Activated T-cell treated with anti-CD3 and anti-CD28 coated beads for 48 hours (primary cell): ENCODE measurements around the gene CDH16.
A peak's percentile ranks its signal among the peaks of the same experiment; 100 is the strongest.

Source experiments
- DNase-seq: peaks from one replicate; pipeline ENCODE4 v3.0.0-alpha.2; 2020; ENCODE audit warnings: low read depth

Gene CDH16

GRCh38 chr16:66927918-66928649 is 9.4 kb upstream of the CDH16 start:
- DNase-seq = no peak

- DNase-seq = no peak
These were observed 8.3 kb upstream of the CDH16 start for GRCh38 chr16:66926961-66927436.

GRCh38 chr16:66926171-66926947 is 7.7 kb upstream of the CDH16 start:
- no peak for DNase-seq

DNA sequence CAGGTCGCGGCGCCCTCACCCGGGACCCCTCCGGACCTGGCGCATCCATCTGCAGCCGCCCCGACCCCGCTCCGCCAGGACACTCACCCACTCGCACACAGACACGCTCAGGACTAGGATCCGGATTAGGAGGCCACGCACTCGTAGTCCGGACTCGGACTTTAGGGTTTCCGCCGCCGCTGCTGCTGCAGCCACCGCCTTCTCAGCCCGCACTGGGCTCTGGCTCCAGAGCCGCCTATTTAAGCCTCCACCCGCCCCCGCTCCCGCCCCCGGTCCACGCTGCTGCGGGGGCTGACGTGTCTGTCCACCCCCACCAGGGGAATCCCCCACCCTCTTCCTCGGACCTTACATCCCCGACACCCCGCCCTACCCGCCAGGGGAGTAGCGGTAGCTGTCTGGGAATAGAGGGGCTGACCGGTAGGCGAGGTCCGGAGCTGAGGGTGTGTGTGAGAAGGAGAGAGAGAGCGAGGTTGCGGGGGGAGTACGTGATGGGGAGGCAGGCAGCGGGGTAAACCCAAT is 6.7 kb upstream of the CDH16 start, which contains the start of gene RRAD:
RRAD (minus strand) TSS at position 214 of the 519 bp plus-strand sequence. CDS start 356 bp downstream, outside the sequence.
- DNase-seq = no peak

DNA sequence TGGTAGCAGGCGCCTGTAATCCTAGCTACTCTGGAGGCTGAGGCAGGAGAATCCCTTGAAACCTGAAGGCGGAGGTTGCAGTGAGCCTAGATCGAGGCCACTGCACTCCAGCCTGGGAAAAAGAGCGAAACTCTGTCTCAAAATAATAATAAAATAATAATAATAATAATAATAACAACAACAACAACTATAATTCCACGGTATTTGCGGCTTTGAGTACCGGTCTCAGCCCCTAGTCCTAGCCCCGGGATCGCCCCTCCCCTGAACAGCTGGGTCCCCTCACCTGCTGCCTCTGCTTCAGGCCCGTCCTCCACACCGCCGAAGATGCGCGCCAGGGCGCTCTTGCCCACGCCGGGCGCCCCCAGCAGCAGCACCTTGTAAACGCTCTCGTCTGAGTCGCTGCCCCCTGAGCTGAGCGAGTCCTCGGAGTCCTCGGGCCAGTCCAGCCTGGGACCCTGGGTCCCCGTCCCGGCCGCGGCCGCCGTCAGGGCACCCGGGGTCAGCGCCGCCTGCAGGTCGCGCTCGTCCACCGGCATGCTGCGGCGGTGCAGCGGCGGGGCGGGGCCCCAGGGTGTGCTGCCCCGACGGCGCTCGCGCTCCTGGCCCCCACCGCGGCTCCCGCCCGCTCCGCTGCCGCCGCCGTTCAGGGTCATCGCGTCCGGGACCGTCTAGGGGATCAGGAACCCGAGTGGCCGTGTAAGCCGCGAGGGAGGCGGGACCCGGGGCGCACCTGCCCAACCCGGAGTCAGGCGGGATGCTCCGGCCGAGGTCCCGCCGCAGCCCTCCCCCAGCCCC is 6.0 kb upstream of the CDH16 start:
- peak; percentile 48 for DNase-seq

DNA sequence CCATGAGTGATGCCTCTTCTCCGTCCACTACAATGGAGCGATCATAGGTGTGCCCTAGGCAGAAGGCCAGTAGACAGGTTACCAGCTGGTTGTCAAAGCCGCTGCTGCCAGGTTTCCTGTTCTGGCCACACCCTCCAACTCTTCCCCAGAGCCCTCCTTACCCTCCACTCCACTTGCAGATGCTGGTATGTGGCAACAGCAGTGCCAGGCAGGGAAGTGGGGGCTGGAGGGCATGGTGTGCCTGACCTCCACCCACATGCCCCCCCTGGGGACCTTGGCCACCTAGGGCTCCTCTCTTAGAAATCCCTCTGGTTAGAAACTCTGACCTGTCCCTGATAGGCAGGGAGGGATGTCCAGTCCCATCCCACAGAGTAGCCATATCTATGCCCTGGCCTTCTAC is 5.2 kb upstream of the CDH16 start:
- no peak for DNase-seq

GRCh38 chr16:66923247-66923731 is 4.6 kb upstream of the CDH16 start:
- DNase-seq = no peak

- no peak for DNase-seq
These were observed 3.2 kb upstream of the CDH16 start for GRCh38 chr16:66921729-66922450.

DNA sequence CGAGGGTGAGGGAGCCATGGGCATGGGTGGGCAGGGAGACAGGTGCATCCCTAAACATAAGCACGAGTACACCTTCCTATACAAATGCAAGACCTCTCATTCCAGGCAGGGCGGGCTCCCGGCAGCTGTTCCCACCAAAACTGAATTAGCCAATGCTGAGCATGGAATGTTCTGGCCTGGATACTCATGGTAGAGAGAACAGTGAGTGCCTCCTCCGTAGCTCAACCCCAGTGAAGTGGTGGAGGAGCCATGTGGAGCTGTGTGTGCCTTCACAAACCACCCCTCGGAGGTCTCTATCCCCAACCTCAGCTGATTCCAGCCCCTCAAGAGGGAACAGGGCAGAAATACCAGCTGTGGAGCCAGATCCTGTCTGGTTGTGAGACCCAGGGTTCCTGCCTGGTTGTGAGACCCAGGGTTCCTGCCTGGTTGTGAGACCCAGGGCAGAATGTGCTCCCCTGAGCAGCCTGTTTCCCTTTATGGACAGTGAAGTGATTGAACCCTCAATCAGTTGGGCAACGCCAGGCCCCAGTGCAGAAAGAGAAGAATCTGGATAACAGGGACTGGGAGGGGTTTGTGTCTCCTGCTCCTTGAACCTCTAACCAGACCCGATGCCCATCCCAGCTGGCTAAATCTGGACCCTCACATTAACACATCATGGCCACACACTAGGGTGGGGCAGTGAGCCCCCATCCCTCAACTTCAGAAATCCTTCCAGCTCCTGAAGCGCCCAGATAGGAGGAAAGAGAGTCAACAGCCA is 2.4 kb upstream of the CDH16 start:
- no peak for DNase-seq

GRCh38 chr16:66920299-66920590 is 1.6 kb upstream of the CDH16 start:
- DNase-seq = no peak

DNA sequence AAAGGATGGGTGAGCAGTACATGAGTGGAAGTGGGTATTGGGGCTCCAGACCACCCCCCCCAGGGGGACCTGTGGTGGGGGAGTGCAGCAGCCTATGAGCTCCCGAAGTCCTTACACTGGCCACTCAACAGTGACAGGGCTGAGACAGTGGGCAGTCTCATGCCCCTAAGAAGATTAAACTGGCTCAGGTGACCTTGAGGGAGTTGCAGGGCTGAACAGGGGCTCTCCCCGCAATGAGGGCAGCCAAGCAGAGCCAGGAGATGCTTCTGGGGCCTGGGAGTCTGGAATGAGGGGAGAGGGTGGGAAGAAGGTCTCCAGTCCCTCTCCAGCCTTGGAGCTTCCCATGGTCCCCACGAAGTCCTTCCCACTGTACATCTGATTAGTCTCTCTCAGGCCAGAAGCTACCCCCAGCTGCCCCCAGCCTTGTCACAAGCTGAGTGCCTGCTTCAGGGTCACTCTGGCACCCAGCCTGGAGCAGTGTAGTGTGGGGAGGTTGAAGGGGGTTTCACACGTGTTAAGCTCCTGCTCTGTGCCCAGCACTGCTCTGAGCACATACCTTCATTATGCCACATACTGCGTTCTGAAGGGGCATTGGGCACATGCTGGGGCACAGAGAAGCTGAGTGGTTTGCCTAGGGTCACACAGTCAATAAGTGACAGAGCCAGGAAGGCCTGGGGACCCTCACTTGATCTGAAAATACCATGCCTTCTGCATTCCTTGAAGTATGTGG is 1.0 kb upstream of the CDH16 start:
- no peak for DNase-seq

DNA sequence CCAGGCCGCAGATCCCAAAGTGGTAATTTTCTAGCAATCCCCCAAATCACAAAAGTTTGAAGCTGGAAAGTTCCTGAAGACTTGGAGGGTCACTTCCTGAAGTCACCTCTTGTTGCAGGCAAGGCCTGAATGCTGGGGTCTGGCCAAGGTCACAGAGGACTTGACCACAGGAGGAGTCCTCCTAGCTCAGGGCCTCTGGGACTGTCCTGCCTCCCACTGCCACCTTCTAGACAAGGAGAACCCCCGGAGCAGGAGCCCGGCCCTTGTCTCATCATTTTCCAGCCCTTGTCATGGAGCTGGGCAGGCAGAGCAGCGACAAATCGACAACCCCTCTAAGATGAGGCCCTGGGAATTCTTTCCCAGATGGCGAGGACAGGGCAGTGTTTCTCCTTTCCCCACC is 330 bp downstream of the CDH16 start:
- DNase-seq = no peak

DNA sequence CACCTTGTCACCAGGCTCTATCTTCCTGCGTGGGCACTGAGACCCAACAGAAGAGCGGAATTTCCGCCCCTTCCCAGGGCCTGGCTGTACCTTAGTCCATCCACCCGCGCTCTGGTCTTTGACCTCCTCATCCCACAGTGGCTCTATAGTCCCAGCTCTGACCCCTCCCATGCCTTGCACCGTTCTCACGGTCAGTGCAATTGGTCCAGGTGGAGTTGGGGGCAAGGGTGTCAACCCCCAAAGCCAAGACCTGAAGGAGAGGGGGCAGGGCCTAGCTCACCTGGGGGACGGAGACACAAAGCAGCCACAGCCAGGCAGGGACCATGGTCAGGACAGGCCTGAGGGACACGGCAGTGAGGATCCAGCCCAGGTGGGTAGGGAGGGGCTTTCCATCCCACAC is 944 bp downstream of the CDH16 start:
- no peak for DNase-seq

- no peak for DNase-seq
These were observed 2.2 kb downstream of the CDH16 start for GRCh38 chr16:66916518-66916917.

- no peak for DNase-seq
These were observed 3.6 kb downstream of the CDH16 start for GRCh38 chr16:66915041-66915440.

DNA sequence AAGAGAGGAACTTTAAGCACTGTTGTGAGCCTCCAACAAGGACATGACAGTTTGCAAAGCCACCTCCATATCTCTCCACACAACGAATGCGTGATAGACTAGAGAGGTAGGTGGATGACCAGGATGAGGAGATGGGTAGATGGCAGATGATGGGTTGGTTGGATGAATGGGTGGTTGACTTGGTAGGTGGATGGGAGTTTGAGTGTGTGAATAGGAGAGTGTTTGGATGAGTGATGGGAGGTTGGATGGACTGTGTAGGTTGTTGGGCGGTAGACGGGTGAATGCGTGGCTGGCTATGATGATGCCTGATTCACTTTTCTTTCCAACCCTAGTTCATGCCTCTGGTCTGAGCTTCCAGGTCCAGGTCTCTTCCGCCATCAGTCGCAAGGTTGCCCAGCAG is 4.1 kb downstream of the CDH16 start:
- no peak for DNase-seq

GRCh38 chr16:66913711-66914110 is 5.0 kb downstream of the CDH16 start:
- DNase-seq = no peak

DNA sequence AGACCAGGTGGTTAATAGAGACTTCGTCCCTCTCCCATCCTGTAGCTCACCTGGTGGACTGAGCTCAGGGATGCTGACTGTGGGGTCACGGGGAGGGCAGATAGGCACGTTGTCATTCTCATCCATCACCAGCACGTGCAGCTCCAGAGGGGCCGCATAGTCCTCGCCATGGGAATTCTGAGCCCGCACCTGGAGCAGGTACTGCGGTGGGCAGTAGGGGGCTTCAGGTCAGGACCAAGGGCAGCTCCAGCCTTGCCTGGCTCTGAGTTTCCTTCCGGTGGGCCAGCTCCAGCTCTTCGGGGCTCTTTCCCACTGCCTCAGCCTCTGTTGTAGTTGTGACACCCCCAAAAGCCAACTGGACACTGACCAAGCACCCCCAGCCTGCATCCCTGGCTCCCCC is 5.6 kb downstream of the CDH16 start:
- no peak for DNase-seq

- no peak for DNase-seq
These were observed 6.9 kb downstream of the CDH16 start for GRCh38 chr16:66911801-66912200.

DNA sequence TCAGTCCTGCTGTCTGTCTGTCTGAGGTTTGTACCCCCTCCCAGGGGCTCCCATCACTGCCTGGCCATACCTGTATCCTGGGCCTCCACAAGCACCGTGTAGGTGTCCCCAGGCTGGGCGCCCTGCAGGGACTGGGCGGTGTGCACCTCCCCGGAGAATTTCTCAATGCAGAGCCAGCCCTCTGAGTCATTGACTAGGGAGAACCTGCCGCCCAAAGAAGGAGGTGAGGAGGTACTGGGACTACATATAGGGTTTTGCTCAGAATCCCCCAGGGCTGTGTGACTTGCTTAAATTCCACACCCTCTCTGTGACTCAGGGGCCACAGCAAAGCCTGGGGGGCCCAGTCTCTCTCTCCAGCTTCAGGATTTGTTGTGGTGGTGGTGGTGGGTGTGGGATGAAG is 7.6 kb downstream of the CDH16 start:
- no peak for DNase-seq
